Colonic mucosa (tissue), 4 donors: ENCODE results near the gene SCN4B. TPM values are rescaled to one million over a fixed set of nuclear protein-coding genes. Genes with fewer than 3 reads are reported as not detected.

Experiments used
- DNase-seq: peaks from one replicate; pipeline ENCODE4 v3.0.0-alpha.2; 2020
- H3K27ac ChIP-seq: fragments of 200-600 bp; one replicate; pipeline ENCODE4 v1.8.0; 2021
- H3K27me3 ChIP-seq: fragments of 200-600 bp; one replicate; pipeline ENCODE4 v1.8.0; 2021
- H3K36me3 ChIP-seq: fragments of 200-600 bp; one replicate; pipeline ENCODE4 v1.8.0; 2021
- H3K4me1 ChIP-seq: fragments of 200-600 bp; one replicate; pipeline ENCODE4 v1.8.0; 2021; ENCODE audit warnings: mild to moderate bottlenecking
- H3K4me3 ChIP-seq: fragments of 200-600 bp; one replicate; pipeline ENCODE4 v1.8.0; 2021
- H3K9ac ChIP-seq, 2 donors: one replicate each; pipeline ENCODE4 v1.7.0; 2013; ENCODE audit warnings: control low read depth in 2 of 2, low read depth in 2 of 2, low read length in 2 of 2
- H3K9me3 ChIP-seq: fragments of 200-600 bp; one replicate; pipeline ENCODE4 v1.8.0; 2021
- intact Hi-C: fragments of 100-400 bp; cut with DNase I; formaldehyde crosslinking; loops from one replicate; pipeline ENCODE4 v1.14.1; 2022
- total RNA-seq, 2 donors: library from RNA; stranded (reverse); fragmentation: NEBNext Ultra II Directional in 1 of 2; extraction: Animal tissue kit (Norgen Biotek cat#: 25700) in 1 of 2; gene quantifications; one replicate each; pipeline ENCODE4 v1.2.1, GENCODE V29; 2021
- TF ChIP-seq, protein P1 (sequence below): fragments of 200-600 bp; IDR thresholded peaks from one replicate; pipeline ENCODE4 v1.8.0; 2022; ENCODE audit warnings: antibody characterized with exemption, mild to moderate bottlenecking
- donor health status: healthy.
- donor health status: DM: no; HTN: no; CAD: no.
- donor health status: DM: no; HTN: no; CAD: no.

The SCN4B gene, protein sequence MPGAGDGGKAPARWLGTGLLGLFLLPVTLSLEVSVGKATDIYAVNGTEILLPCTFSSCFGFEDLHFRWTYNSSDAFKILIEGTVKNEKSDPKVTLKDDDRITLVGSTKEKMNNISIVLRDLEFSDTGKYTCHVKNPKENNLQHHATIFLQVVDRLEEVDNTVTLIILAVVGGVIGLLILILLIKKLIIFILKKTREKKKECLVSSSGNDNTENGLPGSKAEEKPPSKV
- 1 to 10 TPM in 1 of 2 donors, under 1 TPM in 1; 0.59 to 1.5 TPM for total RNA-seq

GRCh38 chr11:118152552-118153471 lies at the start of gene SCN4B:
TSS of gene SCN4B (minus strand) at chr11:118152823. CDS start at chr11:118152673, 150 bp downstream.
- intact Hi-C loops: no loop called here
- Histone ChIP-seq H3K9ac (peak within 1 kb of the TSS; percentile 55 to 60), H3K36me3 (no peaks in the 10 kb centered on the region), H3K4me3 (peak within 1 kb of the TSS; percentile 41), H3K27ac (no peak within 1 kb of the TSS), H3K9me3 (no peaks in the 10 kb centered on the region), H3K27me3 (peaks cover 54% of the 10 kb centered on the region), H3K4me1 (peaks cover 6% of the 10 kb centered on the region)
- TF ChIP-seq, protein P1, sequence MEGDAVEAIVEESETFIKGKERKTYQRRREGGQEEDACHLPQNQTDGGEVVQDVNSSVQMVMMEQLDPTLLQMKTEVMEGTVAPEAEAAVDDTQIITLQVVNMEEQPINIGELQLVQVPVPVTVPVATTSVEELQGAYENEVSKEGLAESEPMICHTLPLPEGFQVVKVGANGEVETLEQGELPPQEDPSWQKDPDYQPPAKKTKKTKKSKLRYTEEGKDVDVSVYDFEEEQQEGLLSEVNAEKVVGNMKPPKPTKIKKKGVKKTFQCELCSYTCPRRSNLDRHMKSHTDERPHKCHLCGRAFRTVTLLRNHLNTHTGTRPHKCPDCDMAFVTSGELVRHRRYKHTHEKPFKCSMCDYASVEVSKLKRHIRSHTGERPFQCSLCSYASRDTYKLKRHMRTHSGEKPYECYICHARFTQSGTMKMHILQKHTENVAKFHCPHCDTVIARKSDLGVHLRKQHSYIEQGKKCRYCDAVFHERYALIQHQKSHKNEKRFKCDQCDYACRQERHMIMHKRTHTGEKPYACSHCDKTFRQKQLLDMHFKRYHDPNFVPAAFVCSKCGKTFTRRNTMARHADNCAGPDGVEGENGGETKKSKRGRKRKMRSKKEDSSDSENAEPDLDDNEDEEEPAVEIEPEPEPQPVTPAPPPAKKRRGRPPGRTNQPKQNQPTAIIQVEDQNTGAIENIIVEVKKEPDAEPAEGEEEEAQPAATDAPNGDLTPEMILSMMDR: no peak
- DNase-seq: peak; percentile 55

DNA sequence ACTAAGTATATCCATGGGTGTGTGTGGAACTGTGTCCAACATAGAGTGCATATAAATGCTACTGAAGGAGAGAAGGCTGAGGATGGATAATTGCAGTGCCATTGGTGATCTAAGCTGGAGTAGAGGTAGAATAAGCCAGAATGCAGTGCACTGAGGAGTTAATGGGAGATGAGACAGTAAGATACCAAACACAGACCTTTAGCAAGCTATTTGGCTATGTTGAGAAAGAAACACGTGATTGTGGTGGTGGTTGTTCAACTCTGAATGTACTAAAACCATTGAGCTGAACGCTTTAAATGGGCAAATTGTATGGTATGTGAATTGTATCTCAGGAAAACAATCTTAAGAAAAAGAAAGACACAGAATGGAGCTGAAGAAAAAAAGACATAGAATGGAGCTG lies 49.3 kb upstream of the SCN4B start:
- Histone ChIP-seq H3K36me3 (no peaks in the 10 kb centered on the region), H3K4me1 (peaks cover 15% of the 10 kb centered on the region), H3K9me3 (no peaks in the 10 kb centered on the region), H3K27ac (peak overlapping the region; percentile 43), H3K4me3 (no peak overlapping the region), H3K27me3 (no peaks in the 10 kb centered on the region), H3K9ac (no peak overlapping the region)
- intact Hi-C loops: loop anchor here (5.0 kb wide), 1 partner anchor 150 kb away; no protein-coding TSS in a partner anchor
- TF ChIP-seq, protein P1: no peak
- no peak for DNase-seq

DNA sequence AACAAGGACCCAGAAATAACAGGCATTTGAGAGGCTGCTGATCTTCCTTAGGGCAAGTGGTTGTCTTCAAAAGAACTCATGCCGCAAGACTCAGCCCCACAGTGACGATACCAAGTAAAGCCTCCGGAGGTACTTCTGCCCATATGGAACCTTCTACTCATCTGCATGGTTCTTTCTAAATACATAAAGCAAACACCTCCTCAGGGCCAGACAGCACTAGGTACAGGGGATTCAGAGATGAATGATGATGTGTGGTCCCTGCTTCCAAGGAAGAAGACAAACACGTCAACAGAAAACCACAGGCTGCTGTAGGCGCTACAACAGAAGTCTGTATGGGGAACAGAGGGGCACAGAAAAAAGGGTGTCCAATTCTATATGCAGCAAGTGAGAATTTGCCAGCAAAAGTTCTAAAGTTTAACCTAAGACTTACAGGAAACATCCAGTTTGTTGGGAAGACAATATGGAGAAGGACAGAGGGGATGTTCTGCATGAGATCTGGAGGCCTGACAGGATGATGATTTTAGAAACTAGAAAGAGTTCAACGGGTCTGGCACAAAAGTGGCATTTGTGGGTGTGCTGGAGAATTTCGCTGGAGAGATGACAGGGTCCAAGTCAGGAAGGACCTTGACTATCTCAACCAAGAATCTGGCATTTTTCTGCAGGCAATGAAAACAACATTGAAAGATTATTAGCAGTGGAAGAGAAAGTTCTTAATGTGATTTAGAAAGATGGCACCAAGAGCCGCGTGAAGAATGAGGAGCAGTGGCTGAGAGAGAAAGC lies 48.5 kb upstream of the SCN4B start:
- Histone ChIP-seq H3K4me3 (no peak overlapping the region), H3K9ac (no peak overlapping the region), H3K36me3 (no peaks in the 10 kb centered on the region), H3K4me1 (peaks cover 11% of the 10 kb centered on the region), H3K9me3 (no peaks in the 10 kb centered on the region), H3K27ac (no peak overlapping the region), H3K27me3 (no peaks in the 10 kb centered on the region)
- DNase-seq: no peak
- TF ChIP-seq, protein P1: no peak
- intact Hi-C loops: loop anchor here (5.0 kb wide), 1 partner anchor 151 kb away; no protein-coding TSS in a partner anchor

DNA sequence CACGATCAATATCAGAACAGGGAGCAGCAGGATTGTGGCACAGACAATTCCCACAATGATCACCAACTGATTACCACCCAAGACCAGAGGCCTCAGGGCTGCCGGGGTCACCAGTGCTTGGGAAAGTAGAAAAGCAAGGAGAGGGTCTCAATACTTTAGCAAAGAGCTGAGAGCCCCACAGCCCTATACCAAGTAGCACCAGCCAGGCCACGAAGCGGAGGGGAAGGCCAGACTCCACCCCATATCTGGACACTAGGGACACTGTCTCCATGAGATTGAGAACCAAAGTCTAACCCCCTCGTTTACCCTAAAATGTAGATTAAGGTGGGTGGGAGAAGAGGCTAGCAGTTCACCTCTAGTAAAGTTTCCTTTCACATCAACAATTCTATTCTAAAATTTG lies 47.9 kb upstream of the SCN4B start:
- Histone ChIP-seq H3K27ac (no peak overlapping the region), H3K9ac (no peak overlapping the region), H3K4me1 (peaks cover 11% of the 10 kb centered on the region), H3K36me3 (no peaks in the 10 kb centered on the region), H3K4me3 (no peak overlapping the region), H3K27me3 (no peaks in the 10 kb centered on the region), H3K9me3 (no peaks in the 10 kb centered on the region)
- intact Hi-C loops: loop anchor here (5.0 kb wide), 1 partner anchor 152 kb away; no protein-coding TSS in a partner anchor
- DNase-seq: no peak
- TF ChIP-seq, protein P1: no peak

GRCh38 chr11:118199135-118199534 lies 46.5 kb upstream of the SCN4B start:
- H3K4me1 ChIP-seq: peaks cover 11% of the 10 kb centered on the region

More at GRCh38 chr11:118199135-118199534, 46.5 kb upstream of the SCN4B start:
- no peak overlapping the region for H3K9ac ChIP-seq
- H3K27ac ChIP-seq: no peak overlapping the region
- TF ChIP-seq, protein P1: no peak
- no peak for DNase-seq
- H3K9me3 ChIP-seq: no peaks in the 10 kb centered on the region
- no peaks in the 10 kb centered on the region for H3K36me3 ChIP-seq
- H3K27me3 ChIP-seq: no peaks in the 10 kb centered on the region
- intact Hi-C loops: loop anchor here (2.0 kb wide), 1 partner anchor 92 kb away; no protein-coding TSS in a partner anchor
- no peak overlapping the region for H3K4me3 ChIP-seq
